ENCODE measurements around the gene DELE1.
"Not testable (repeated sequence)": the region's sequence is repeated elsewhere in the genome, so short reads cannot be mapped to it uniquely, and the experiment has no call there.

The DELE1 gene

GRCh38 chr5:141889282-141889871 lies 34.3 kb upstream of the DELE1 start:
- no peak for DNase-seq

- not testable (repeated sequence) for DNase-seq
Observed at GRCh38 chr5:141890429-141890828, 33.2 kb upstream of the DELE1 start.

GRCh38 chr5:141897425-141897824 lies 26.2 kb upstream of the DELE1 start:
- no peak for DNase-seq

GRCh38 chr5:141898448-141899049 lies 25.1 kb upstream of the DELE1 start:
- DNase-seq = no peak

- DNase-seq = no peak
Observed at GRCh38 chr5:141902015-141902814, 21.5 kb upstream of the DELE1 start.

GRCh38 chr5:141903261-141903660 lies 20.4 kb upstream of the DELE1 start:
- DNase-seq = no peak

GRCh38 chr5:141904551-141904950 lies 19.1 kb upstream of the DELE1 start:
- no peak for DNase-seq

- no peak for DNase-seq
Observed at GRCh38 chr5:141906517-141906916, 17.2 kb upstream of the DELE1 start.

GRCh38 chr5:141906972-141907371 lies 16.7 kb upstream of the DELE1 start:
- no peak for DNase-seq

- no peak for DNase-seq
Observed at GRCh38 chr5:141908796-141909195, 14.9 kb upstream of the DELE1 start.

- no peak for DNase-seq
Observed at GRCh38 chr5:141909212-141909611, 14.5 kb upstream of the DELE1 start.

GRCh38 chr5:141910271-141910673 lies 13.4 kb upstream of the DELE1 start:
- no peak for DNase-seq

GRCh38 chr5:141913560-141914198 lies 10.0 kb upstream of the DELE1 start:
- DNase-seq = no peak

- DNase-seq = peak; percentile 5
Observed at GRCh38 chr5:141914199-141914743, 9.4 kb upstream of the DELE1 start.

GRCh38 chr5:141914797-141915196 lies 8.9 kb upstream of the DELE1 start:
- no peak for DNase-seq

GRCh38 chr5:141915881-141916336 lies 7.8 kb upstream of the DELE1 start:
- DNase-seq = no peak

GRCh38 chr5:141916522-141916921 lies 7.1 kb upstream of the DELE1 start:
- no peak for DNase-seq

GRCh38 chr5:141917760-141918159 lies 5.9 kb upstream of the DELE1 start:
- no peak for DNase-seq

- no peak for DNase-seq
Observed at GRCh38 chr5:141919218-141920119, 4.2 kb upstream of the DELE1 start.

- DNase-seq = no peak
Observed at GRCh38 chr5:141920771-141921170, 2.9 kb upstream of the DELE1 start.

- DNase-seq = not testable (repeated sequence)
Observed at GRCh38 chr5:141922827-141923447, 734 bp upstream of the DELE1 start.

GRCh38 chr5:141926434-141926833 lies 2.8 kb downstream of the DELE1 start:
- DNase-seq = no peak
